SJSA1 (cell line): ENCODE results near the gene MREG. TPM values are rescaled to one million over a fixed set of nuclear protein-coding genes. Genes with fewer than 3 reads are reported as not detected.
A peak's percentile ranks its signal among the peaks of the same experiment; 100 is the strongest.
"Not testable (repeated sequence)": the region's sequence is repeated elsewhere in the genome, so short reads cannot be mapped to it uniquely, and the experiment has no call there.

Experiments used
- DNase-seq, 2 experiments: peaks; one replicate each; pipeline ENCODE4 v3.0.0-alpha.2; 2015 to 2020; ENCODE audit warnings: low spot score in 2 of 2, low read depth in 1 of 2
- H3K27ac ChIP-seq: fragments of 250-450 bp; sonication (Bioruptor Pico); 2 replicates; pipeline ENCODE4 v1.5.1; 2020; ENCODE audit warnings: mild to moderate bottlenecking, moderate library complexity
- H3K27me3 ChIP-seq: fragments of 250-450 bp; sonication (Bioruptor Pico); replicated peaks from 2 replicates; pipeline ENCODE4 v1.5.1; 2020; ENCODE audit warnings: mild to moderate bottlenecking, moderate library complexity
- H3K36me3 ChIP-seq: fragments of 250-450 bp; sonication (Bioruptor Pico); 2 replicates; pipeline ENCODE4 v1.5.1; 2020; ENCODE audit warnings: mild to moderate bottlenecking
- H3K4me1 ChIP-seq: fragments of 250-450 bp; sonication (Bioruptor Pico); replicated peaks from 2 replicates; pipeline ENCODE4 v1.6.1; 2021; ENCODE audit warnings: mild to moderate bottlenecking
- H3K4me3 ChIP-seq: fragments of 250-450 bp; sonication (Bioruptor Pico); 2 replicates; pipeline ENCODE4 v1.5.1; 2020; ENCODE audit warnings: mild to moderate bottlenecking
- H3K9me3 ChIP-seq: fragments of 250-450 bp; sonication (Bioruptor Pico); replicated peaks from 2 replicates; pipeline ENCODE4 v1.5.1; 2020; ENCODE audit warnings: mild to moderate bottlenecking
- total RNA-seq: library from RNA; depleted of rRNA; stranded (reverse); fragments of >200 nt; shearing (Covaris generic); gene quantifications from 2 replicates; pipeline ENCODE4 v1.2.3, GENCODE V29; 2014

The MREG gene
- total RNA-seq, 1 experiment from 2014 or later: 1.9 TPM

DNA sequence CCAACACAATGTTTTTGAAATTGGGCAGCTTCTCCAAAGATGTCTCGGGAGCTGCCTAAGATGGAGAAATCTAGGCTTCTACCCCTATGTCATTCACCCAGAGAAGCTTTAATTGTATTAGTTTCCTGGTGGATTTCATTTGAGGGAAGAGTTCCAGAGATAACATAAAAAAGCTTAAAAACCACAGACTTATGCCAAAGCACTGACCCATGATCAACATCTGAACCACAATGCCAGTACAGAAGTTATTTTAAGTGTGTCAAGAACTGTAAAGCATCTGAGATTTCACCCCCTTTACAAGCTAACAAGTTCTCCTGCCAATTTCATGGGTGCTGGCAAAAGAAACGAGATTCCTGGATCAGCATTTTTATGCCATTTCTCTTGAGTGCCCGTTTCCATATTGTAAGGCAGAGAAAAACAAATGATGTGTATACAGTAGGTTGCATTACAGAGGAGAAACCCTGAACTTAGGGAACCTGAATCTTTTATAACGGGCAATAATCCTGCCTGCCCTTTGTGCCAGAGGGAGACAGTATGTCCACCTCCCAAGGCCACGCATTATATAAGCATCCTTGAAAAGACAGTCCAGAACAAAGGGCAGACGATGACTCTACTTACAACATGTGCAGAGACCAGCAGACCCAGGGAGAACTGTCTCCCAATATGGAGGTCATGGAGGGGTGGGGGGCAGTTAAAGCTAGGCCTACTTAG is 44.1 kb downstream of the MREG start:
- DNase-seq: no peak
- no peaks in the 10 kb centered on the region for H3K9me3 ChIP-seq
- no peaks in the 10 kb centered on the region for H3K4me1 ChIP-seq
- H3K27ac ChIP-seq: no peak overlapping the region
- H3K36me3 ChIP-seq: no peaks in the 10 kb centered on the region
- no peak overlapping the region for H3K4me3 ChIP-seq
- no peaks in the 10 kb centered on the region for H3K27me3 ChIP-seq

DNA sequence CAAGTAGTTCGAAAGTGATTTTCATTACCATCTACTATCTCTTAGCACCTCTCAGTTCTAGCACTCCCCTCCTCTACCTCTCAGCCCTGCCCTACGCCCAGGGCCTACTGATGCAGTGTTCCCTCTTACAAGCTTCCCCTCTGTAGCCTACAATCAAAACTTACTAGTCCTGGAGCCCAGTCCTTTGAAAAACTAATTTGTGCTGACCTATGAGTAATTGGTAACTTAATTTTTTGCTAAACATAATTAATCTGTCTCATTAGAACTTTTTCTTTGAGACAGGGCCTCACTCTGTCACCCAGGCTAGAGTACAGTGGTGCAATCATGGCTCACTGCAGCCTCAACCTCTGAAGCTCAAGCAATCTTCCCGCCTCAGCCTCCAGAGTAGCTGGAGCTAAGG is 44.9 kb downstream of the MREG start:
- H3K27ac ChIP-seq: no peak overlapping the region
- DNase-seq: no peak
- no peaks in the 10 kb centered on the region for H3K9me3 ChIP-seq
- H3K4me1 ChIP-seq: no peaks in the 10 kb centered on the region
- no peaks in the 10 kb centered on the region for H3K36me3 ChIP-seq
- no peaks in the 10 kb centered on the region for H3K27me3 ChIP-seq
- no peak overlapping the region for H3K4me3 ChIP-seq

DNA sequence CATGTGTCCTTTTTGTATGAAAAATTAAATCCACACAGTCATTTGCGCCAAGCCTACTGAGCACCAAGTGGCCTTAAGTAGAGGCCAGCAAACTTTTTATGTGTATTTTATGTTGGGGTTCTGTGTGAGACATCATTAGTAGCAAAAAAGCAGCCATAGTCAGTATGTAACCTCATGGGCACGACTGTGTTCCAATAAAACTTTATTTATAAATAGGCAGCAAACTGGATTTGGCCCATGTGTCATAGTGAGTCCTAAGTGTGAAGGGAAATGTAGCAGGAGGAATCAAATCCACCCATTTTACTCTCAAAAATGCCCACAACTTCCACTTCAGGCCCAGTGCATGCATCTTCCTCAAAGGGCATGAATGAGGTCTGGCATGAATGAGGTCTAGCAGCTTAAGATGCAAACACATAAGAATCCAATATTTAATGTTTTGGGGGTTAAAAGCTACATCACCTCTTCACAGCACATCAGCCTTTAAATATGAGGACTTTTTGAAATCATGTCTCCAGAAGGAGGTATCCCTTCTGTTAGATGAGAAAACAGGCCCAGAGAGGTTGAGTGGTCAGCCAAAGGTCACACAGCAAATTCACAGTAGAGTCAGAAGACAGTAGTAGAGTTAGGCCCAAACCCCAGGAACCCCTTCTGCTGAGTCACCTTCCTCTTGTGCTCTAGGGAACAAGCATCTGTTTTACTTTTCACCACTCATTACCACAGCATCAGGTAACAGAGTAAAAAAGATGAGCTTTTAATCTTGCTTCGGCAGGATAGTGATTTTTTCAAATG is 45.6 kb downstream of the MREG start:
- H3K27me3 ChIP-seq: no peaks in the 10 kb centered on the region
- no peaks in the 10 kb centered on the region for H3K9me3 ChIP-seq
- no peak overlapping the region for H3K27ac ChIP-seq
- no peak overlapping the region for H3K4me3 ChIP-seq
- no peaks in the 10 kb centered on the region for H3K36me3 ChIP-seq
- no peaks in the 10 kb centered on the region for H3K4me1 ChIP-seq
- no peak for DNase-seq

DNA sequence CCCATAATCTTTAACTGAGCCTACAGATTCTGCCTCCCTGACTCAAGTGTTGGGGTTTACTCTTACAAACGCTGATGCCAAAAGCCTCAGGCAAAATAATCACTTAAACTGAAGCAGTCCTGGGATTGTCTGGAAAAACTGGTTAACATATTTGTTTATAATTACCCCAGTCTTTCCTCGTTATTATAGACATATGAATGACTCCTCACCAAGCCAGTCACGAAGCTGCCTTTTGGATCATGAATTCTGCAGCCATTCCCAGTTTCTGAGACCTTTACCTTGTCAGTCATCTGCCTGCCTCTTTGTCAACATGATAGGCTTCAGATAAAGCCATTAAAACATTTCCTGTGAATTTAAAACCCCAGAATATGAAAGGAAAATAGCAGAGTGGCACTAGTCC is 46.4 kb downstream of the MREG start:
- no peaks in the 10 kb centered on the region for H3K27me3 ChIP-seq
- no peaks in the 10 kb centered on the region for H3K9me3 ChIP-seq
- DNase-seq: no peak
- no peak overlapping the region for H3K27ac ChIP-seq
- no peaks in the 10 kb centered on the region for H3K36me3 ChIP-seq
- H3K4me1 ChIP-seq: no peaks in the 10 kb centered on the region
- H3K4me3 ChIP-seq: no peak overlapping the region

DNA sequence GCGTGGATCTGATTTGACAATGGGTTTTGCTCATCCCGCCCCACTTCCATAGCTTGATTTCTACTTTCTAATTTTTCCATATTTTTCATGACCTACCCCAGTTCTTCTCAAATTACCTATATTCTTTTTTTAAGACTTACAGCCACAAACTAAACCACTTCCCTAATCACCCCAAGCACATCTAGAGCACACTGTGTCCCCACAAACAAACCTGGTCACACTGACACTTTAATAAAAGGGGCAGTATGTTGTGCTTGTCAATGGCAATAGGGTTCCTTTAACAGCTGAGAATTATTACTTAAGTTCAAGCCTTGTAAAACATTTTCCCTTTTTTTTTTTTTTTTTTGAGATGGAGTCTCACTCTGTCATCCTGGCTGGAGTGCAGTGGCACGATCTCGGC is 47.1 kb downstream of the MREG start:
- H3K9me3 ChIP-seq: no peaks in the 10 kb centered on the region
- H3K27me3 ChIP-seq: no peaks in the 10 kb centered on the region
- H3K4me3 ChIP-seq: no peak overlapping the region
- H3K36me3 ChIP-seq: no peaks in the 10 kb centered on the region
- no peak for DNase-seq
- no peak overlapping the region for H3K27ac ChIP-seq
- no peaks in the 10 kb centered on the region for H3K4me1 ChIP-seq

DNA sequence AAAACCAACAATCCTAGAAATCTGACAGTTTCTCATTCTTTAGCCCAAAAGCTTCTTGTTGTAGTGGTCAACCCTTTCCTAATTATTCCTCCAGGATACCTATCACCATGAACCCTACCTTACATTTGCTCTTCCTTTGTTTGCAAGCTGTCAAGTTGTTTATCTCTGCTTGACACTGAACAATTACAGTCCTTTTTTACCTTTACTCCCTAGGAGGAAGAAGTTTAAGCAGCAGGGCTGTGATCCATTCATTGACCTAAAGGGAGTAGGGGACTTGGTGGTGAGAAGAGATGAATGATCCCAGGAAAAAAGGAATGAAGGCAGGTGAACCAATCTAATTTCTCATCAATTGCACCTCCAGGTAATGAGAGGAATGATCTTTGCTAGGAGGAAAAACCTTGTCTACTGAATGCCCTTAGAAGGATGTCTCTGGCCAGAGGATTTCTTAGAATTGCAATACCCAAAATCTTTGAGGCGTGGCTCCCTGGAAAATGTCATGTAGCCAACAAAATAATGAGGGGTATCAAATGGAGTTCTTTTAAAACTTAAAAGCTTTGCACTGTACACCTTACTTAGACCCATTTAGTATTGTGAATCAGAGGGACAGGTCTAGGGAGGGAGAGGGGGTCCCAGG is 47.7 kb downstream of the MREG start:
- no peaks in the 10 kb centered on the region for H3K27me3 ChIP-seq
- no peak for DNase-seq
- no peaks in the 10 kb centered on the region for H3K36me3 ChIP-seq
- no peaks in the 10 kb centered on the region for H3K9me3 ChIP-seq
- no peak overlapping the region for H3K27ac ChIP-seq
- H3K4me1 ChIP-seq: no peaks in the 10 kb centered on the region
- no peak overlapping the region for H3K4me3 ChIP-seq

DNA sequence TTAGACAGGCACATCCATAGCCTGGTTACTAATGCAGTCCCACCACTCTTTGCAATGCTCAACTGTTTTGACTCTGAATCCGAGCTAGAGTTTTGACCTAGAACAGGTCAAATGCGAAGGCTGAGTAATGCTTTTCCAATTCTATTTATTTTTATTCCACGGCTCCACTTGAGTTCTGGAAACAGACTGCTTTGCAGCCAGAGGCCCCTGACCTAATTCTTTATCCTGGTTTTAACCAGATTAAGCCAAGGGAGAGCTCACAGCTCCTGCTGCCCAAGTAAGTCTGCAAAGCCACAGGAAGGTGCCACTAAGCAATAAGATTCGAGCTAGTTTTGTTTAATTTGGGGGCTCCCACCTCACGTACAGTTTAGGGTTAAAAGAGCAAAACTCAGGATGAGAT is 51.4 kb downstream of the MREG start:
- Histone ChIP-seq H3K4me3 (no peak overlapping the region), H3K27ac (no peak overlapping the region), H3K4me1 (no peaks in the 10 kb centered on the region), H3K27me3 (no peaks in the 10 kb centered on the region), H3K36me3 (no peaks in the 10 kb centered on the region), H3K9me3 (no peaks in the 10 kb centered on the region)
- DNase-seq: no peak

DNA sequence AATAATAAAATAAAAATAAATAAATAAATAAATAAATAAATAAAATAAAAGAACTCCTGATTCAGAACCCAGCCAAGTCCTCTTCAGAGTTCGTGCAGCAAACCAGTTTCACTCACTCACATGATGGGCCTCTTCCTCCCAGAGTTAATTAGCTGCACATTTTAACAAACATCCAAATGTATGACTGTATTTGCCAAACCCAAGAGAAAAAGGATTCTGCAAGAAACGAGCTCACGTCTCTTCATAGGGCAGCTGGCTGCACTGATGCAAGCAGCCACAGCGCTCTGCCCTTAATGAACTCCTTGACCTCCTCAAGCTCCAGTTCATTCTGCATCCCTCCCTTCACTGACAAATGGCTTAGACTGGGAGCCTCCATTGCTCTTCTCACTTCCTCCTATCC is 55.1 kb downstream of the MREG start:
- Histone ChIP-seq H3K36me3 (no peaks in the 10 kb centered on the region), H3K27me3 (no peaks in the 10 kb centered on the region), H3K9me3 (no peaks in the 10 kb centered on the region), H3K4me3 (no peak overlapping the region), H3K27ac (no peak overlapping the region), H3K4me1 (no peaks in the 10 kb centered on the region)
- DNase-seq: no peak

DNA sequence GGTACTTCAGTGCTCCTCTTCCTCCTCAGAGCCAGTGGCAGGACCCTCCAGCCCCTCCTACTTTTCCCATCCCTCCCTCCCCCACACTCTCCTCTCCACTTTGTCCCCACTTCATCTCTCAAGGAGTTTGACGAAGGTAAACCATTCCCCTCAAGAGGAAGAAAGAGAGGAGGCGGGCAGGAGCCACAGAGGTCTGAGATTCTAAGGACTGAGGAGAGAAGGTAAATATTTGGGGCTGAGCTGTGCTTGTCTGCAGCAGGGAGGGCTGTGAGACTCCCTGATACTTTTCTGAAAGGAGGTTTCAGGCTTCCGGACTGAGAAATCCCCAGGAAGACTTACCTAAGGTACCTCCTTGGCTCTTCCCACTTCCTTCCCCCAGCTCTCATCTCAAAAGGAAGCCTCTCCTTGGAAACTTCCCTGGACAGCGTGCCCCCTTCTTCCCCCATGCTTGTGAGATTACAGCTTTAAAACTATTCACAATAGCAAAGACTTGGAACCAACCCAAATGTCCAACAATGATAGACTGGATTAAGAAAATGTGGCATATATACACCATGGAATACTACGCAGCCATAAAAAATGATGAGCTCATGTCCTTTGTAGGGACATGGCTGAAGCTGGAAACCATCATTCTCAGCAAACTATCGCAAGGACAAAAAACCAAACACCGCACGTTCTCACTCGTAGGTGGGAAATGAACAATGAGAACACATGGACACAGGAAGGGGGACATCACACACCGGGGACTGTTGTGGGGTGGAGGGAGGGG is 55.8 kb downstream of the MREG start:
- not testable (repeated sequence) for H3K27ac ChIP-seq

DNA sequence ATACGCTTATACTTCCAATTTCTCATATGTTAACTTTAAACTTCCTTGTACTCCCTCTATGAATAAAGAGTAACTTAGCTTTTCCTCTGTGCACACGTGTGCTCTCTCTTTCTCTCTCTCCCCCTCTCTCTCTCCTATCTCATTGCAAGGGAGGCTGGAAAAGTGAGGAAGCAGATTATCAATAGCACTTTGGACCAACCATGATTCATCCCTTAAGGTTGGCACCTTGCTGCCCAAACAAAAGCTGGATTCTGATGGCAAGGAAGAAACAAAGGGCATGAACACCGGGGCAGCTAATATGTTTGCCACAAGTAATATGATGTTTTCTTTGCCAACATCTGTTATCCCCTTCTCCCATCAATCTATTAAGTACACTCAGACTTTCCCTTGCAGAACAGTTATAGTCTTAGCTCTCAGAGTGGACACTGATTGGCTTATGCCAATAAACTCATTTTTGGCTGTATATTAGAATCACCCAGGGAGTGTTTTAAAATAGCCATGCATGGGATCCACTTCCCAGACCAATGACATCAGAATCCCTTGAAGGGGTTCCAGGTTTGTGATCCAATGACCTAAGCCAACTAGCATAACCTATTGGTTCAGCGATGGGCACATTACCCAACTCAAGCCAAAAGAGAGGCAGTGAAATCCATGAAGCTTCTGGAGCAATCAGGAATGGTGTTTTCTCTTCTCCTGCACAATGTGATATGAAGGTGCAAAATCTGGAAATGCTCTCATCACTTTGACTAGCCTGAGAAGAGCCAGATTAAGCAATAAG is 60.3 kb downstream of the MREG start:
- Histone ChIP-seq H3K27me3 (no peaks in the 10 kb centered on the region), H3K4me3 (no peak overlapping the region), H3K4me1 (no peaks in the 10 kb centered on the region), H3K36me3 (no peaks in the 10 kb centered on the region), H3K27ac (no peak overlapping the region), H3K9me3 (no peaks in the 10 kb centered on the region)
- DNase-seq: no peak

More for the DNA sequence above, 55.8 kb downstream of the MREG start:
- not testable (repeated sequence) for DNase-seq, H3K4me3 ChIP-seq, H3K9me3 ChIP-seq, H3K36me3 ChIP-seq, H3K27me3 ChIP-seq, H3K4me1 ChIP-seq

DNA sequence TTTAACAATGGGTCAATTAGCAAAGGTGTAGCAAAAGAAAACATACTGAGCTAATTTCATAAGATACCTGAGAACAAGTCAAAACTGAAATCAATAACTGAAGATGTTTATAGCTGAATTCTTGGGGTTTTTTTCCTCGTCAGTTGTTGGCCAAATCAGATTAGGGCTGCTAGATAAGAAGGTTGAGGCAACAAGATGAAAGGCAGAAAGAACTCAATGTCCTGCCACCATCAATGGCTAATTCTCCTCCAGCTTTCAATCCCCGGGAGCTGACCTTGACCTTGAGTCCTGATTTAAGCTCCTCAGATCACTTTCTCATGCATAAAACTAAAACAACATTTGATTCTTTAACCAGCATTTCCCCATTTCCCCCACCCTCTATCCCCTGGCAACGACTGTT is 61.8 kb downstream of the MREG start:
- Histone ChIP-seq H3K4me1 (no peaks in the 10 kb centered on the region), H3K9me3 (no peaks in the 10 kb centered on the region), H3K27ac (no peak overlapping the region), H3K27me3 (no peaks in the 10 kb centered on the region), H3K36me3 (no peaks in the 10 kb centered on the region), H3K4me3 (no peak overlapping the region)
- DNase-seq: no peak

DNA sequence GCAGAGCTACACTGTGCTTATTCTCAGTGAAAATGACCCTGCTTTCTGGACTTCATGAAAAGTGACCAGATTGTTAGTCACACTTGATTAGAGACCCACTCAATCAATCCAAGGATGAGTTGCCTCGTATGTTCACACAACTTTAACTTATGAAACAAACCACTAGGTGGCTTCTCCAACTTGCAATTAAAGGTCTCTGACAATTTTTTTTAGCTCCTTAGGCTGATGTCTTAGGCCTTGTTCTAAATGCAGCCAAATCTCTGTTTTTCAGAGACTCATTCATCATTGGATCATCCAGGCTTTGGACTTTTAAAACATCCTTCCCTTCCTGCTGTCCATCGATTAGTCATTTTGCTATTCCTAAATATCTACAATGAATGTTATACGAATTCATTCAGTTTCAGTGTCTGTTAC is 63.4 kb downstream of the MREG start:
- Histone ChIP-seq H3K36me3 (no peaks in the 10 kb centered on the region), H3K4me3 (no peak overlapping the region), H3K9me3 (no peaks in the 10 kb centered on the region), H3K27ac (no peak overlapping the region), H3K27me3 (no peaks in the 10 kb centered on the region), H3K4me1 (no peaks in the 10 kb centered on the region)
- DNase-seq: peak in 1 of 2 experiments; percentile 11

DNA sequence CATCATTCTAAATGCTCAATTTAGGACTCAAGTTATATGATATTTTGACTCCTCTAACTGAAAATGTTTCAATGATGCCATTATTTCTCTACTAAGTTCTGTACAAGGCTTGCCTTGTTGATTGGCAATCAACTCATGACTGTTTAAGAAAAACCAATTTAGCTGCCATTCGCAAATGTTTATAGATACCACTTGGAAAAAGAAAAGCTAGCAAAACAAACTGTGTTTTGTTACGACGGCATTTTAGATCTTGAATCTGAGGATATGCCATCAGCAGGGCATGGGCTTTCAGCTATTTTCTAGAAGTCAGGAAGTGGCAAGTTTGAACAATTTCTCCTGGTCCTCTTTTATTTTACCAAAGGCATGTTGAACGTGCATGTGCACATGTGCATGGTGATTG is 65.3 kb downstream of the MREG start:
- Histone ChIP-seq H3K27me3 (no peaks in the 10 kb centered on the region), H3K4me3 (no peak overlapping the region), H3K9me3 (no peaks in the 10 kb centered on the region), H3K36me3 (no peaks in the 10 kb centered on the region), H3K4me1 (0 out of 2 replicates have a peak, but pooled peaks cover 3% of the 10 kb centered on the region), H3K27ac (no peak overlapping the region)
- DNase-seq: no peak
